Osteocyte (in vitro differentiated cells): Measurements from ENCODE around the gene CNRIP1. TPM values are rescaled to one million over a fixed set of nuclear protein-coding genes. Genes with fewer than 3 reads are reported as not detected.

ENCODE experiments used
- DNase-seq: peaks from one replicate; pipeline ENCODE4 v3.0.0; 2021; ENCODE audit warnings: mixed read lengths; ENCODE audit not compliant: unreplicated experiment; ENCODE audit errors: extremely low spot score
- H3K27ac Mint-ChIP-seq: one replicate; pipeline ENCODE4 v1.8.0; 2021; ENCODE audit warnings: mild to moderate bottlenecking, mixed read lengths; ENCODE audit not compliant: unreplicated experiment
- H3K27me3 Mint-ChIP-seq: one replicate; pipeline ENCODE4 v1.8.0; 2021; ENCODE audit warnings: mixed read lengths; ENCODE audit not compliant: unreplicated experiment
- H3K36me3 Mint-ChIP-seq: one replicate; pipeline ENCODE4 v1.8.0; 2021; ENCODE audit warnings: mixed read lengths; ENCODE audit not compliant: unreplicated experiment
- H3K4me1 Mint-ChIP-seq: one replicate; pipeline ENCODE4 v1.8.0; 2021; ENCODE audit warnings: mixed read lengths; ENCODE audit not compliant: unreplicated experiment
- H3K4me3 Mint-ChIP-seq: one replicate; pipeline ENCODE4 v1.8.0; 2021; ENCODE audit warnings: mild to moderate bottlenecking, moderate library complexity, mixed read lengths; ENCODE audit not compliant: unreplicated experiment
- H3K9me3 Mint-ChIP-seq: one replicate; pipeline ENCODE4 v1.8.0; 2021; ENCODE audit warnings: mixed read lengths; ENCODE audit not compliant: unreplicated experiment
- CTCF ChIP-seq: fragments of 200-600 bp; sonication (generic); IDR thresholded peaks from 2 replicates; pipeline ENCODE4 v1.5.0; 2021; ENCODE audit warnings: antibody characterized with exemption, mild to moderate bottlenecking, moderate library complexity
- total RNA-seq: library from RNA; stranded (reverse); gene quantifications from 2 replicates; pipeline ENCODE4 v1.2.1, GENCODE V29; 2021

Gene CNRIP1
- total RNA-seq, 1 donor from 2014 or later: 33.9 TPM

- Mint-ChIP-seq H3K9me3 (no peaks in the 10 kb centered on the region), H3K27ac (no peak overlapping the region), H3K27me3 (no peaks in the 10 kb centered on the region), H3K4me3 (no peak overlapping the region), H3K36me3 (no peaks in the 10 kb centered on the region), H3K4me1 (peaks cover 8% of the 10 kb centered on the region)
- no peak for TF ChIP-seq CTCF
- DNase-seq: no peak
These were observed 56.1 kb downstream of the CNRIP1 start for GRCh38 chr2:68263632-68264031.

GRCh38 chr2:68258851-68259250, 60.9 kb downstream of the CNRIP1 start:
- no peak for TF ChIP-seq CTCF
- no peak for DNase-seq
- peak overlapping the region; percentile 47 for H3K27ac Mint-ChIP-seq
- H3K9me3 Mint-ChIP-seq: no peaks in the 10 kb centered on the region
- H3K4me3 Mint-ChIP-seq: no peak overlapping the region
- no peaks in the 10 kb centered on the region for H3K36me3 Mint-ChIP-seq
- H3K4me1 Mint-ChIP-seq: peaks cover 25% of the 10 kb centered on the region
- no peaks in the 10 kb centered on the region for H3K27me3 Mint-ChIP-seq

- Mint-ChIP-seq H3K4me1 (peaks cover 25% of the 10 kb centered on the region), H3K36me3 (no peaks in the 10 kb centered on the region), H3K4me3 (no peak overlapping the region), H3K27me3 (no peaks in the 10 kb centered on the region), H3K9me3 (no peaks in the 10 kb centered on the region), H3K27ac (peak overlapping the region; percentile 66)
- DNase-seq: no peak
- TF ChIP-seq CTCF: no peak
These were observed 63.7 kb downstream of the CNRIP1 start for GRCh38 chr2:68256093-68256450.

- Mint-ChIP-seq H3K9me3 (no peaks in the 10 kb centered on the region), H3K27me3 (no peaks in the 10 kb centered on the region), H3K4me1 (peaks cover 31% of the 10 kb centered on the region), H3K36me3 (no peaks in the 10 kb centered on the region), H3K27ac (peak overlapping the region; percentile 98), H3K4me3 (peak overlapping the region; percentile 99)
- no peak for DNase-seq
- no peak for TF ChIP-seq CTCF
These were observed 66.3 kb downstream of the CNRIP1 start for GRCh38 chr2:68253219-68254068.

GRCh38 chr2:68252400-68253218, 67.1 kb downstream of the CNRIP1 start, which contains the start of gene PPP3R1:
Gene PPP3R1 (minus strand): TSS chr2:68252532. CDS start chr2:68252127, 405 bp downstream.
- Mint-ChIP-seq H3K9me3 (no peaks in the 10 kb centered on the region), H3K27me3 (no peaks in the 10 kb centered on the region), H3K27ac (peak within 1 kb of the TSS; percentile 98), H3K36me3 (no peaks in the 10 kb centered on the region), H3K4me3 (peak within 1 kb of the TSS; percentile 99), H3K4me1 (peaks cover 31% of the 10 kb centered on the region)
- no peak for TF ChIP-seq CTCF
- DNase-seq: peak; percentile 99
